Measurements from ENCODE around the gene IRX4.

IRX4 gene

GRCh38 chr5:1890296-1890695 is 7.6 kb upstream of the IRX4 start:
- no peak for DNase-seq

GRCh38 chr5:1889321-1890065 is 6.8 kb upstream of the IRX4 start:
- DNase-seq, result no peak

GRCh38 chr5:1888541-1889251 is 6.0 kb upstream of the IRX4 start:
- DNase-seq, result no peak

- no peak for DNase-seq
Measured at GRCh38 chr5:1887588-1888360, 5.0 kb upstream of the IRX4 start.

GRCh38 chr5:1886846-1887587 is 4.3 kb upstream of the IRX4 start:
- no peak for DNase-seq

- no peak for DNase-seq
Measured at GRCh38 chr5:1885868-1886845, 3.4 kb upstream of the IRX4 start.

GRCh38 chr5:1885404-1885755 is 2.7 kb upstream of the IRX4 start:
- DNase-seq, result no peak

- DNase-seq, result no peak
Measured at GRCh38 chr5:1884678-1885403, 2.1 kb upstream of the IRX4 start.

GRCh38 chr5:1883925-1884677 is 1.4 kb upstream of the IRX4 start:
- no peak for DNase-seq

- DNase-seq, result no peak
Measured at GRCh38 chr5:1883120-1883924, 597 bp upstream of the IRX4 start.

GRCh38 chr5:1881731-1882336 is 891 bp downstream of the IRX4 start:
- no peak for DNase-seq

GRCh38 chr5:1881098-1881572 is 1.6 kb downstream of the IRX4 start:
- DNase-seq, result no peak

- DNase-seq, result no peak
Measured at GRCh38 chr5:1880377-1881025, 2.2 kb downstream of the IRX4 start.

- no peak for DNase-seq
Measured at GRCh38 chr5:1879292-1880263, 3.1 kb downstream of the IRX4 start.

- no peak for DNase-seq
Measured at GRCh38 chr5:1878050-1878849, 4.5 kb downstream of the IRX4 start.
